ENCODE measurements around the gene CNIH3. TPM values are rescaled to one million over a fixed set of nuclear protein-coding genes. Genes with fewer than 3 reads are reported as not detected.

The CNIH3 gene
- total and polyA plus RNA-seq, 3 experiments from 2014 or later, result 1.1 to 1.6 (median 1.5) TPM

GRCh38 chr1:224769452-224770335, 153.6 kb downstream of the CNIH3 start:
- CTCF ChIA-PET, result no interaction called here
- Histone ChIP-seq H3K9me3 (ENCODE audit: low read length) (no peaks in the 10 kb centered on the region), H3K36me3 (ENCODE audit: insufficient read depth, low read length) (no peaks in the 10 kb centered on the region), H3K27me3 (ENCODE audit: insufficient read depth, low read length, poor library complexity, severe bottlenecking) (no peaks in the 10 kb centered on the region), H3K4me1 (ENCODE audit: insufficient read depth, low read length) (no peaks in the 10 kb centered on the region), H3K4me3 (ENCODE audit: low read length) (no peak overlapping the region), H3K27ac (ENCODE audit: low read depth, low read length) (no peak overlapping the region)
- H3K36me3 Mint-ChIP-seq, result no peaks in the 10 kb centered on the region
- peaks cover 10 to 66% of the 10 kb centered on the region in 2 donors for H3K27me3 Mint-ChIP-seq
- POLR2A ChIA-PET, result no interaction called here
- H3K4me3 Mint-ChIP-seq, result no peak overlapping the region
- no peaks in the 10 kb centered on the region for H3K4me1 Mint-ChIP-seq
- H3K27ac Mint-ChIP-seq, result no peak overlapping the region
- no peak for DNase-seq
- H3K9me3 Mint-ChIP-seq, result no peaks in the 10 kb centered on the region

GRCh38 chr1:224770336-224770693, 154.2 kb downstream of the CNIH3 start:
- no peak overlapping the region for H3K4me3 Mint-ChIP-seq
- Histone ChIP-seq H3K36me3 (ENCODE audit: insufficient read depth, low read length) (no peaks in the 10 kb centered on the region), H3K27me3 (ENCODE audit: insufficient read depth, low read length, poor library complexity, severe bottlenecking) (no peaks in the 10 kb centered on the region), H3K9me3 (ENCODE audit: low read length) (no peaks in the 10 kb centered on the region), H3K4me1 (ENCODE audit: insufficient read depth, low read length) (no peaks in the 10 kb centered on the region), H3K4me3 (ENCODE audit: low read length) (no peak overlapping the region), H3K27ac (ENCODE audit: low read depth, low read length) (no peak overlapping the region)
- no peaks in the 10 kb centered on the region for H3K36me3 Mint-ChIP-seq
- no peaks in the 10 kb centered on the region for H3K4me1 Mint-ChIP-seq
- ChIA-PET CTCF (no interaction called here), POLR2A (no interaction called here)
- H3K27ac Mint-ChIP-seq, result no peak overlapping the region
- peaks cover 10 to 67% of the 10 kb centered on the region in 2 donors for H3K27me3 Mint-ChIP-seq
- no peaks in the 10 kb centered on the region for H3K9me3 Mint-ChIP-seq
- DNase-seq, result no peak

DNA sequence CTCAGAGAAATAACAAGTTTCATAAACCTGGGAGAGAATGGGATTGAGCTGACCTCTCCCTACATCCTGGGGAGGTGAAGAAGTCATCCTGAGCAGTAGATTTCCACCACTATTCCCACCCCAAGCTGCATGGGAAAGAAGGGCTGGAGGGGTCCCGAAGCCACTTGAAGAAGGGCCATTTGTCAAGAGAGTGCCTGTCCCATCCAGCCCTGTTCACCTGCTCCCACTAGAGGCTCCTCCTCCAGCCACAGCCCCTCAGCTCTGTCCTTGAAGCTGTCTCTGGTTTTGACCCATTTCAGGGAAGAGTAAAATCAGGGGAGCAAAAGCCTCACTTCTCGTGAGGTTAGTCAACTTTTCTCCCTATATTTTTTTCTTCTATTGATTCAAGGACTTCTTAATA, 157.5 kb downstream of the CNIH3 start:
- H3K27me3 ChIP-seq (ENCODE audit: insufficient read depth, low read length, poor library complexity, severe bottlenecking), result no peaks in the 10 kb centered on the region
- Mint-ChIP-seq H3K4me1 (no peaks in the 10 kb centered on the region), H3K4me3 (no peak overlapping the region), H3K36me3 (no peaks in the 10 kb centered on the region), H3K27ac (no peak overlapping the region), H3K27me3 (peaks cover 0 to 39% of the 10 kb centered on the region in 2 donors), H3K9me3 (no peaks in the 10 kb centered on the region)
- H3K4me1 ChIP-seq (ENCODE audit: insufficient read depth, low read length), result no peaks in the 10 kb centered on the region
- CTCF ChIA-PET, result no interaction called here
- no peak overlapping the region for H3K4me3 ChIP-seq (ENCODE audit: low read length)
- no peaks in the 10 kb centered on the region for H3K9me3 ChIP-seq (ENCODE audit: low read length)
- POLR2A ChIA-PET, result no interaction called here
- H3K36me3 ChIP-seq (ENCODE audit: insufficient read depth, low read length), result no peaks in the 10 kb centered on the region
- no peak for DNase-seq
- H3K27ac ChIP-seq (ENCODE audit: low read depth, low read length), result no peak overlapping the region

GRCh38 chr1:224774378-224774777, 158.3 kb downstream of the CNIH3 start:
- Mint-ChIP-seq H3K27me3 (peaks cover 0 to 34% of the 10 kb centered on the region in 2 donors), H3K4me3 (no peak overlapping the region), H3K4me1 (no peaks in the 10 kb centered on the region), H3K36me3 (no peaks in the 10 kb centered on the region), H3K27ac (peak overlapping the region in 1 of 8 donors; percentile 69), H3K9me3 (no peaks in the 10 kb centered on the region)
- H3K36me3 ChIP-seq (ENCODE audit: insufficient read depth, low read length), result no peaks in the 10 kb centered on the region
- H3K9me3 ChIP-seq (ENCODE audit: low read length), result no peaks in the 10 kb centered on the region
- no peak overlapping the region for H3K4me3 ChIP-seq (ENCODE audit: low read length)
- no peak overlapping the region for H3K27ac ChIP-seq (ENCODE audit: low read depth, low read length)
- ChIA-PET POLR2A (no interaction called here), CTCF (no interaction called here)
- no peak for DNase-seq
- no peaks in the 10 kb centered on the region for H3K27me3 ChIP-seq (ENCODE audit: insufficient read depth, low read length, poor library complexity, severe bottlenecking)
- H3K4me1 ChIP-seq (ENCODE audit: insufficient read depth, low read length), result no peaks in the 10 kb centered on the region

- Histone ChIP-seq H3K36me3 (ENCODE audit: insufficient read depth, low read length) (no peaks in the 10 kb centered on the region), H3K27ac (ENCODE audit: low read depth, low read length) (no peak overlapping the region), H3K4me1 (ENCODE audit: insufficient read depth, low read length) (no peaks in the 10 kb centered on the region), H3K4me3 (ENCODE audit: low read length) (no peak overlapping the region), H3K9me3 (ENCODE audit: low read length) (no peaks in the 10 kb centered on the region), H3K27me3 (ENCODE audit: insufficient read depth, low read length, poor library complexity, severe bottlenecking) (no peaks in the 10 kb centered on the region)
- H3K9me3 Mint-ChIP-seq, result no peaks in the 10 kb centered on the region
- no peaks in the 10 kb centered on the region for H3K4me1 Mint-ChIP-seq
- H3K27me3 Mint-ChIP-seq, result peaks cover 2 to 30% of the 10 kb centered on the region in 2 donors
- POLR2A ChIA-PET, result no interaction called here
- H3K4me3 Mint-ChIP-seq, result no peak overlapping the region
- no peak for DNase-seq
- no peaks in the 10 kb centered on the region for H3K36me3 Mint-ChIP-seq
- no peak overlapping the region for H3K27ac Mint-ChIP-seq
- CTCF ChIA-PET, result no interaction called here
Measured at GRCh38 chr1:224777180-224777579, 161.1 kb downstream of the CNIH3 start.

GRCh38 chr1:224779536-224779935, 163.4 kb downstream of the CNIH3 start:
- Mint-ChIP-seq H3K4me3 (no peak overlapping the region), H3K4me1 (peaks cover 6 to 9% (median 7%) of the 10 kb centered on the region in 3 donors), H3K27ac (no peak overlapping the region), H3K9me3 (no peaks in the 10 kb centered on the region), H3K36me3 (no peaks in the 10 kb centered on the region), H3K27me3 (peaks cover 9 to 21% of the 10 kb centered on the region in 2 donors)
- no peaks in the 10 kb centered on the region for H3K4me1 ChIP-seq (ENCODE audit: insufficient read depth, low read length)
- DNase-seq, result no peak
- H3K36me3 ChIP-seq (ENCODE audit: insufficient read depth, low read length), result no peaks in the 10 kb centered on the region
- ChIA-PET POLR2A (no interaction called here), CTCF (no interaction called here)
- no peak overlapping the region for H3K4me3 ChIP-seq (ENCODE audit: low read length)
- no peaks in the 10 kb centered on the region for H3K9me3 ChIP-seq (ENCODE audit: low read length)
- no peaks in the 10 kb centered on the region for H3K27me3 ChIP-seq (ENCODE audit: insufficient read depth, low read length, poor library complexity, severe bottlenecking)
- H3K27ac ChIP-seq (ENCODE audit: low read depth, low read length), result no peak overlapping the region

GRCh38 chr1:224780736-224781135, 164.6 kb downstream of the CNIH3 start:
- Histone ChIP-seq H3K36me3 (ENCODE audit: insufficient read depth, low read length) (no peaks in the 10 kb centered on the region), H3K27ac (ENCODE audit: low read depth, low read length) (no peak overlapping the region), H3K4me3 (ENCODE audit: low read length) (no peak overlapping the region), H3K9me3 (ENCODE audit: low read length) (no peaks in the 10 kb centered on the region), H3K27me3 (ENCODE audit: insufficient read depth, low read length, poor library complexity, severe bottlenecking) (no peaks in the 10 kb centered on the region), H3K4me1 (ENCODE audit: insufficient read depth, low read length) (no peaks in the 10 kb centered on the region)
- H3K9me3 Mint-ChIP-seq, result no peaks in the 10 kb centered on the region
- H3K27me3 Mint-ChIP-seq, result peaks cover 9 to 17% of the 10 kb centered on the region in 2 donors
- H3K4me3 Mint-ChIP-seq, result no peak overlapping the region
- CTCF ChIA-PET, result no interaction called here
- no peaks in the 10 kb centered on the region for H3K36me3 Mint-ChIP-seq
- no peak overlapping the region for H3K27ac Mint-ChIP-seq
- peaks cover 6 to 9% (median 7%) of the 10 kb centered on the region in 3 donors for H3K4me1 Mint-ChIP-seq
- no peak for DNase-seq
- POLR2A ChIA-PET, result no interaction called here

DNA sequence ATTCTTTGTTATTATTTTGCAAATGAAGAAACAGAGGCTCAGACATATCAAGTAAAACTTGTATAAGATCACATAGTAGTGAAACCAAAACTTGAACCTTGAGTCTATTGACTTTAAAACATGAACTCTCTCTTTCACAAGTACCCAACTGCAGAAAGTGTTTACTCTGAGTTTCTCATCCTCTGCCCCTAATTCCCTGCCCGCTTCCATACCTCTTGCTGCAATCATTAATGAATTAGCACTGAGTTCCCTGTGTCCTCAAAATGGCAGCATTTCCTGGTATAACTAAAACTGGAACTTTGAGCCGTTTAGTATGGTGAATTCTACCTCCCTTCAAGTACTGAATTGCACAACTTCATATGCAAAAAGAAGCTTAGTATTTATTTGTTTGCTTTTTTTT, 165.7 kb downstream of the CNIH3 start:
- Histone ChIP-seq H3K4me3 (ENCODE audit: low read length) (no peak overlapping the region), H3K27me3 (ENCODE audit: insufficient read depth, low read length, poor library complexity, severe bottlenecking) (no peaks in the 10 kb centered on the region), H3K36me3 (ENCODE audit: insufficient read depth, low read length) (no peaks in the 10 kb centered on the region), H3K27ac (ENCODE audit: low read depth, low read length) (no peak overlapping the region), H3K4me1 (ENCODE audit: insufficient read depth, low read length) (no peaks in the 10 kb centered on the region), H3K9me3 (ENCODE audit: low read length) (no peaks in the 10 kb centered on the region)
- Mint-ChIP-seq H3K4me1 (peaks cover 6 to 9% (median 7%) of the 10 kb centered on the region in 3 donors), H3K36me3 (no peaks in the 10 kb centered on the region), H3K27me3 (peaks cover 14 to 21% of the 10 kb centered on the region in 2 donors), H3K27ac (no peak overlapping the region), H3K9me3 (no peaks in the 10 kb centered on the region), H3K4me3 (no peak overlapping the region)
- ChIA-PET CTCF (no interaction called here), POLR2A (no interaction called here)
- no peak for DNase-seq
